Calu3 (cell line): Measurements from ENCODE around the gene OPTC. TPM values are rescaled to one million over a fixed set of nuclear protein-coding genes. Genes with fewer than 3 reads are reported as not detected.

ENCODE experiments used
- BruUV-seq: library from RNA; stranded (reverse); fragments of 400-500 nt; replicated peaks from 2 replicates; lab custom pipeline; 2021; lab: Mats Ljungman, UMichigan
- CTCF ChIA-PET: fragments of 300-600 bp; sonication (Branson Sonifier 250); formaldehyde crosslinking; loops from one replicate; lab custom pipeline; 2022; ENCODE audit warnings: antibody characterized with exemption; lab: Charles Lee
- DNase-seq: peaks from one replicate; pipeline ENCODE4 v3.0.0; 2022
- H3K27ac Mint-ChIP-seq: one replicate; pipeline ENCODE4 v1.8.0; 2022; ENCODE audit warnings: mixed read lengths; ENCODE audit not compliant: unreplicated experiment
- H3K27me3 Mint-ChIP-seq: one replicate; pipeline ENCODE4 v1.8.0; 2022; ENCODE audit warnings: mixed read lengths; ENCODE audit not compliant: unreplicated experiment
- H3K36me3 Mint-ChIP-seq: one replicate; pipeline ENCODE4 v1.8.0; 2022; ENCODE audit warnings: mild to moderate bottlenecking, moderate library complexity, mixed read lengths; ENCODE audit not compliant: insufficient read depth, unreplicated experiment
- H3K4me1 Mint-ChIP-seq: one replicate; pipeline ENCODE4 v1.8.0; 2022; ENCODE audit warnings: mild to moderate bottlenecking, low read depth, mixed read lengths; ENCODE audit not compliant: unreplicated experiment
- H3K4me3 Mint-ChIP-seq: one replicate; pipeline ENCODE4 v1.8.0; 2022; ENCODE audit warnings: mild to moderate bottlenecking, low read depth, moderate library complexity, mixed read lengths; ENCODE audit not compliant: unreplicated experiment
- H3K9me3 Mint-ChIP-seq: one replicate; pipeline ENCODE4 v1.8.0; 2022; ENCODE audit warnings: low read depth, mixed read lengths; ENCODE audit not compliant: unreplicated experiment
- intact Hi-C: fragments of 100-400 bp; cut with micrococcal nuclease; formaldehyde crosslinking; loops from one replicate; pipeline ENCODE4 v1.10.0; 2022; ENCODE audit not compliant: unreplicated experiment
- total RNA-seq: library from RNA; stranded (reverse); gene quantifications from 2 replicates; pipeline ENCODE4 v1.2.3, GENCODE V29; 2022
- TF ChIP-seq, protein P1 (sequence below): fragments of 200-600 bp; IDR thresholded peaks from one replicate; pipeline ENCODE4 v1.8.0; 2022; ENCODE audit warnings: antibody characterized with exemption; ENCODE audit not compliant: unreplicated experiment

Gene OPTC
- total RNA-seq, 1 experiment from 2014 or later, result not detected

DNA sequence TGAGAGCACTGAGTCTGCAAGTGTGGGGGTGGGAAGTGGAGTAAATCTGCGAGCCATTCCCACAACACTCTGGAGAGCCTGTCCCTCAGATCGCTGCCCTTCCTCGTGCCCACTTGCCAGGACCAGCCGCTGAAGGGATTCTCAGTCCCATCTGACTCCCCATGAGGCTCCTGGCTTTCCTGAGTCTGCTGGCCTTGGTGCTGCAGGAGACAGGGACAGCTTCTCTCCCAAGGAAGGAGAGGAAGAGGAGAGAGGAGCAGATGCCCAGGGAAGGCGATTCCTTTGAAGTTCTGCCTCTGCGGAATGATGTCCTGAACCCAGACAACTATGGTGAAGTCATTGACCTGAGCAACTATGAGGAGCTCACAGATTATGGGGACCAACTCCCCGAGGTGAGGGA is 1.9 kb downstream of the OPTC start:
- H3K27me3 Mint-ChIP-seq, result peaks cover 75% of the 10 kb centered on the region
- no peaks in the 10 kb centered on the region for H3K36me3 Mint-ChIP-seq
- H3K4me1 Mint-ChIP-seq, result no peaks in the 10 kb centered on the region
- CTCF ChIA-PET, result no interaction called here
- H3K4me3 Mint-ChIP-seq, result no peak overlapping the region
- BruUV-seq, result no TSS peak
- TF ChIP-seq, protein P1, sequence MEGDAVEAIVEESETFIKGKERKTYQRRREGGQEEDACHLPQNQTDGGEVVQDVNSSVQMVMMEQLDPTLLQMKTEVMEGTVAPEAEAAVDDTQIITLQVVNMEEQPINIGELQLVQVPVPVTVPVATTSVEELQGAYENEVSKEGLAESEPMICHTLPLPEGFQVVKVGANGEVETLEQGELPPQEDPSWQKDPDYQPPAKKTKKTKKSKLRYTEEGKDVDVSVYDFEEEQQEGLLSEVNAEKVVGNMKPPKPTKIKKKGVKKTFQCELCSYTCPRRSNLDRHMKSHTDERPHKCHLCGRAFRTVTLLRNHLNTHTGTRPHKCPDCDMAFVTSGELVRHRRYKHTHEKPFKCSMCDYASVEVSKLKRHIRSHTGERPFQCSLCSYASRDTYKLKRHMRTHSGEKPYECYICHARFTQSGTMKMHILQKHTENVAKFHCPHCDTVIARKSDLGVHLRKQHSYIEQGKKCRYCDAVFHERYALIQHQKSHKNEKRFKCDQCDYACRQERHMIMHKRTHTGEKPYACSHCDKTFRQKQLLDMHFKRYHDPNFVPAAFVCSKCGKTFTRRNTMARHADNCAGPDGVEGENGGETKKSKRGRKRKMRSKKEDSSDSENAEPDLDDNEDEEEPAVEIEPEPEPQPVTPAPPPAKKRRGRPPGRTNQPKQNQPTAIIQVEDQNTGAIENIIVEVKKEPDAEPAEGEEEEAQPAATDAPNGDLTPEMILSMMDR, result no peak
- DNase-seq, result no peak
- no peak overlapping the region for H3K27ac Mint-ChIP-seq
- intact Hi-C loops, result no loop called here
- no peaks in the 10 kb centered on the region for H3K9me3 Mint-ChIP-seq

DNA sequence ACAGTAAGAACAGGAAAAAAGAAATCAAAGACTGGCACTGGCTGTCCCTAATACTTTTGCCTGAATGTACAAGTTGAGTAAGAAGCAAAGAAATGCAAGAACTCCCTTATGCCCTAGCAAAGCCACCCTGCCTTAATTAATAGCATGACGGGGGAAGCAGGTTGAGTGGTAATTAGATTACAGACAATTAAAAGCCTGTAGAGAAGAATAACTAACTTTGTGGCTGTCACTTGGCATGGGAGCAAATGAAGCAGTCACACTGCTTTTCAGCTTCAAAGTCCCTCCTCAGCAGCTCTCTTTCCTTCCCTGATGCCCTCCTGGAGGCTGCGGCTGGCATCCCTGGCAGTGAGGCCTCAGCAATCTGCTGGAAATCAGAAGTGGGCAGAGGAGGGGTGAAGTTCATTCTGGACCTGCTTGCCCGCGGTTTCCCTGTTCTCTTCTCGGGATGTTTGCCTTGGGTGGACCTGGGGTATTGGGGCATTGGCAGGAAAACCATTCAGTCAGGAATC is 3.4 kb downstream of the OPTC start:
- Mint-ChIP-seq H3K4me1 (no peaks in the 10 kb centered on the region), H3K4me3 (no peak overlapping the region), H3K27me3 (peaks cover 75% of the 10 kb centered on the region), H3K9me3 (no peaks in the 10 kb centered on the region), H3K36me3 (no peaks in the 10 kb centered on the region), H3K27ac (no peak overlapping the region)
- TF ChIP-seq, protein P1, result no peak
- CTCF ChIA-PET, result interaction anchor here (0.5 to 1.1 kb wide), 2 partner anchors 121 to 407 kb away, joined by 3 read pairs; no protein-coding TSS in a partner anchor
- no peak for DNase-seq
- BruUV-seq, result no TSS peak
- intact Hi-C loops, result no loop called here

DNA sequence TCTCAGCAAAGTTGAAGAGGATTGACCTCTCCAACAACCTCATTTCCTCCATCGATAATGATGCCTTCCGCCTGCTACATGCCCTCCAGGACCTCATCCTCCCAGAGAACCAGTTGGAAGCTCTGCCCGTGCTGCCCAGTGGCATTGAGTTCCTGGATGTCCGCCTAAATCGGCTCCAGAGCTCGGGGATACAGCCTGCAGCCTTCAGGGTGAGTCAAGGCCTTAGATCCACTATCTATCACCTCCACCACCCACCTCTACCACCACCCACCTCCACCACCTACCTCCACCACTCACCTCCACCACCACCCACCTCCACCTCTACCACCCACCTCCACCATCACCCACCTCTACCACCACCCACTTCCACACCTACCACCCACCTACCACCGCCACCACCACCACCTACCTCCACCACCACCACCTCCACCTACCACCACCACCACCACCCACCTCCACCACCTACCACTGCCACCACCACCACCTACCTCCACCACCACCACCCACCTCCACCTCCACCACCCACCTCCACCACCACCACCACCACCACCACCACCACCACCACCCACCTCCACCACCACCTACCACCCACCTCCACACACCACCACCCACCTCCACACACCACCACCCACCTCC is 5.8 kb downstream of the OPTC start:
- intact Hi-C loops, result loop anchor here (10.0 kb wide), 1 partner anchor 125 kb away; the partner anchor contains the start of gene ATP2B4

DNA sequence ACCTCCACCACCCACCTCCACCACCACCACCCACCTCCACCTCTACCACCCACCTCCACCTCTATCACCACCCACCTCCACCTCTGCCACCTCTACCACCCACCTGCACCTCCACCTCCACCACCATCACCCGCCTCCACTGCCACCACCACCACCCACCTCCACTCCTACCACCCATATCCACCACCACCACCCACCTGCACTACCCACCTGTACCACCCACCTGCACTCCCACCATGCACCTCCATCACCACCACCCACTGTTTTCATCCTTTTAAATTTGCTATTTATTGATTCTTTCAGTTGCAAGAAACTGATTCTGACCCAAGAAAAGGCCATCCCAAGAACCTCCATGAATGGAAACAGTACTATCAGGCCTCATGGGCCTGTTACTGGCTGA is 6.3 kb downstream of the OPTC start:
- peaks cover 73% of the 10 kb centered on the region for H3K27me3 Mint-ChIP-seq

More for the DNA sequence above, 5.8 kb downstream of the OPTC start:
- H3K4me1 Mint-ChIP-seq, result no peaks in the 10 kb centered on the region
- no TSS peak for BruUV-seq
- CTCF ChIA-PET, result no interaction called here
- H3K36me3 Mint-ChIP-seq, result no peaks in the 10 kb centered on the region
- no peak overlapping the region for H3K4me3 Mint-ChIP-seq
- H3K9me3 Mint-ChIP-seq, result no peaks in the 10 kb centered on the region
- DNase-seq, result no peak
- H3K27ac Mint-ChIP-seq, result no peak overlapping the region
- TF ChIP-seq, protein P1, result no peak
- H3K27me3 Mint-ChIP-seq, result peaks cover 74% of the 10 kb centered on the region

More for the DNA sequence above, 6.3 kb downstream of the OPTC start:
- DNase-seq, result no peak
- TF ChIP-seq, protein P1, result no peak
- H3K4me1 Mint-ChIP-seq, result no peaks in the 10 kb centered on the region
- H3K4me3 Mint-ChIP-seq, result no peak overlapping the region
- intact Hi-C loops, result loop anchor here (10.0 kb wide), 1 partner anchor 125 kb away; the partner anchor contains the start of gene ATP2B4
- H3K9me3 Mint-ChIP-seq, result no peaks in the 10 kb centered on the region
- no TSS peak for BruUV-seq
- CTCF ChIA-PET, result no interaction called here
- H3K36me3 Mint-ChIP-seq, result no peaks in the 10 kb centered on the region
- no peak overlapping the region for H3K27ac Mint-ChIP-seq
